Right lung (tissue), 5 donors: ENCODE results near the gene PTEN. TPM values are rescaled to one million over a fixed set of nuclear protein-coding genes. Genes with fewer than 3 reads are reported as not detected.
"Not testable (repeated sequence)": the region's sequence is repeated elsewhere in the genome, so short reads cannot be mapped to it uniquely, and the experiment has no call there.

Experiments used
- DNase-seq, 2 donors: peaks; one replicate each; pipeline ENCODE4 v3.0.0-alpha.2; 2013
- polyA plus RNA-seq, 5 donors: library from polyadenylated mRNA; unstranded; fragments of 120-200 nt; gene quantifications; one replicate each; pipeline versions ENCODE4 v1.2.1 to v1.2.3, GENCODE V29; 2013; ENCODE audit warnings: inconsistent platforms in 1 of 5, low replicate concordance in 1 of 5; ENCODE audit not compliant: insufficient read length in 5 of 5, insufficient read depth in 1 of 5

PTEN gene
- polyA plus RNA-seq, 5 donors, result 84.7 to 134 (median 122) TPM

GRCh38 chr10:87843714-87844113 lies 19.7 kb upstream of the PTEN start:
- no peak for DNase-seq

DNA sequence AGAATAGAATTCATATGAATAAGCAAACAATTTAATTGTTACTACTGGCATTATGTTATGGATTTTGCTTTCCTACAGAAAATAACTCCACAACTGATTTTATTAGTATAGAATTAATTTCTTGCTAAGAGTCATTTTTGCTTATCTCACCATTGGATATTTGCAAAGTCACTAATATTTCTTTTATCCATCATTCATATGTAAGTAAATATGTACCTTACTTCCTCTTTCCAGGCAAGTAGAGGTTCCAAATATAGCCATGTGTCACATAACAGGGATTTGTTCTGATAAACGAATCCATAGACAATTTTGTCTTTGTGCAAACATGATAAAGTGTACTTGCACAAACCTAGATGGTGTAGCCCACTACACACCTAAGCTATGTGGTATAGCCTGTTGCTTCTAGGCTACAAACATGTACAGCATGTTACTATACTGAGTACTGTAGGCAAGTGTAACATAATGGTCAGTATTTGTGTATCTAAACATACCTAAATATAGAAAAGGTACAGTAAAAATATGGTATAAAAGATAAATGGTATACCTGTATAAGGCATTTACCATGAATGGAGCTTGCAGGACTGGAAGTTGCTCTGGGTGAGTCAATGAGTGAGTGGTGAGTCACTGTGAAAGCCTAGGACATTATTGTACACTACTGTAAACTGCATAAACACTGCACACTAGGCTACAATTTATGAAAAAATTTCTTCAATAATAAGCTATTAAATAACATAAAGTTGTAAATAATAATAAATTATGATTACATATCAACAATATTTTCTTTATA lies 18.4 kb upstream of the PTEN start:
- no peak for DNase-seq

- DNase-seq, result no peak
Measured at GRCh38 chr10:87845624-87845998, 17.8 kb upstream of the PTEN start.

DNA sequence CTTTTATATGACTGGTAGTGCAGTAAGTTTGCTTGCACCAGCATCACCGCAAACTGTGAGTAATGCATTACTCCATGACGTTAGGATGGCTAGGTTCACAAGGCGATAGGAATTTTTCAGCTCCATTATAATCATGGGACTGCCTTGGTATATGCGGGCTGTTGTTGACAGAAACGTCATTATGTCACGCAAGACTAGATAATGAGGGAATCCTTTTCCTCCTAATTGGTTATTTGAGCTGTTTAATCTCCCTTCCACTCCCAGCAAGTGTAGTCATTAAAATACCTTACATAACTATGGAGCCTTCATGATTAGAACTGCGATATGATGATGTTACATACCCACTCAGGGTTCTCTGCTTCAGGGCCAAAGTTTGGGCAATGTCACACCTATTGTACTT lies 17.4 kb upstream of the PTEN start:
- no peak for DNase-seq

GRCh38 chr10:87846711-87847110 lies 16.7 kb upstream of the PTEN start:
- not testable (repeated sequence) for DNase-seq

- DNase-seq, result no peak
Measured at GRCh38 chr10:87847550-87847949, 15.9 kb upstream of the PTEN start.

GRCh38 chr10:87849001-87849400 lies 14.4 kb upstream of the PTEN start:
- DNase-seq, result no peak

DNA sequence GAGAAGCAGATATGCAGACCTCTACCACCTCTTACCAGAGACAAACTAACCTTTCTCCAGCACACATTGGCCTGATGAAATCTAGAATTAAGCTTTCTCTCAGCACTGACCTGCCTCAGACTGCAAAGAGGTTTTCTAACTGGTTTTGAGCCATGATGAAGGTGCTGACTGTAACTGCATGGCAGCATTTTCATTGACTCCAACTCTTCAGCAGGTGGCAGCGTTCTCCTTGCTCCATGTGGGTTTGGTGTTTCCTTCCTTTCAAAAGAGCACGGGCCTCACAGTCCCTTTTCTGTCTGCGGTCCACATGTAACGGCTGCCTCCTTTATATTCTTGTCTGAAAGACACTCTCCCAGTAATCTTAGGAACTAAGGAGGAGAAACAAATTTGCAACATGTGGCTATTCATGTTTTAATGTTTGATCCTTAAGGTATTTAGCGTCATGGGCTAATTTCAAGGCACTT lies 12.7 kb upstream of the PTEN start:
- peak in 1 of 2 donors; percentile 56 for DNase-seq

- DNase-seq, result no peak
Measured at GRCh38 chr10:87852089-87852488, 11.3 kb upstream of the PTEN start.

DNA sequence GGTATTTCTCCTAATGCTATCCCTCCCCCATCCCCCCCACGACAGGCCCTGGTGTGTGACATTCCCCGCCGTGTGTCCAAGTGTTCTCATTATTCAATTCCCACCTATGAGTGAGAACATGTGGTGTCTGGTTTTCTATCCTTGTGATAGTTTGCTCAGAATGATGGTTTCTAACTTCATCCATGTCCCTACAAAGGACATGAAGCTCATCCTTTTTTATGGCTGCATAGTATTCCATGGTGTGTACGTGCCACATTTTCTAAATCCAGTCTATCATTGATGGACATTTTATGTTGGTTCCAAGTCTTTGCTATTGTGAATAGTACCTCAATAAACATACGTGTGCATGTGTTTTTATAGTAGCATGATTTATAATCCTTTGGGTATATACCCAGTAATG lies 8.2 kb upstream of the PTEN start:
- not testable (repeated sequence) for DNase-seq

DNA sequence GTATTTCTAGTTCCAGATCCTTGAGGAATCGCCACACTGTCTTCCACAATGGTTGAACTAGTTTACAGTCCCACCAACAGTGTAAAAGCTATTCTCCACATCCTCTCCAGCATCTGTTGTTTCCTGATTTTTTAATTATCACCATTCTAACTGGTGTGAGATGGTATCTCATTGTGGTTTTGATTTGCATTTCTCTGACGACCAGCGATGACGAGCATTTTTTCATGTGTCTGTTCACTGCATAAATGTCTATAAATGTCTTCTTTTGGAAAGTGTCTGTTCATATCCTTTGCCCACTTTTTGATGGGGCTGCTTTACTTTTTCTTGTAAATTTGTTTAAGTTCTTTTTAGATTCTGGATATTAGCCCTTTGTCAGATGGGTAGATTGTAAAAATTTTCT lies 7.8 kb upstream of the PTEN start:
- DNase-seq, result not testable (repeated sequence)

DNA sequence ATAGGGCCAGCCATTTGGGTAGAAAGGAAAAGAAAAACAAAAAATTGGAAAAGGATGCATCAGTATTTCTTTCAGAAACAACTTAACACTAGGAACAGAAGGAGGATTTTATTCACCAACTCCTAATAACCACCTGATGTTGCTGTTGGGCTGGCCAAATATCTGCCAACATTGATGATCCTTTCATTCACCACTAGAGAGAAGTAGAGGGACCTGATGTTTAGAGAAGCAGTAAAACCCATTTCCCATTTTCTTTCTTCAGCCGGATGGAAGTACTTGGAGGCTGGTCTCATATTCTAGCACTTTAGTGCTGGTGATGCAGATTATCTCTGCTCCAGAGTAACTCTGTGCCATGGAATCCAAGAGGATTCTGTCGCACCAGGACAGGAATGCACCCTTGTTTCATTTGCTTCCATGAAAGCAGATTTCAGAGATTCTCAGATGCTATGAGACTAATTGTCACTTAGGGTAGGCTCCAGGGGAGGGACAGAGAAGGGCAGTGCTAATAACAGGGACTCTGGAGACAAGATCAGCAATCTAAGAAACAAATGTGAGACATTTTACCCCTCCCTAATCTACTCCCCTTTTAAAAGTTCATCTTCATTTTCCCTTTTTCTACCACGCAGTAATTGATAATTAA lies 3.1 kb upstream of the PTEN start:
- DNase-seq, result no peak

GRCh38 chr10:87860816-87861403 lies 2.5 kb upstream of the PTEN start:
- DNase-seq, result no peak

DNA sequence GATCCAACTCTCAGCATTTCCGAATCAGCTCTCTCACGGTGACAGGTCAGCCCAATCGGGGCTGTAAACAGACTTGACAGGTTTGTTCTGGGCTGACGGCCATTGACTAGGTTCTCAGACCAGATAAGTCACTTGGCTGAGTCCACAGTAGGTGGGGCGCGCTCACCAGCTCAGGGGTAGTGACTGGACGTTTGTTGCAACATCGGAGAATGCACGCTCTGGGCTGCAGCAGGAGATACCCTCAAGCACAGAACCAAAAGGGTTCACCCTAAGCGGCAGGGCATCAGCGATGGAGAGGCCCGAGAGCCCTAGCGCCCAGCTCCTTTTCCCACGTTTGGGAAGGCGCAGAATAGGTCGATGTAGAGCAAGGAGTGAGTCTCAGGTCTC lies 1.9 kb upstream of the PTEN start:
- peak in 1 of 2 donors; percentile 66 for DNase-seq

GRCh38 chr10:87861953-87862678 lies 1.3 kb upstream of the PTEN start:
- peak; percentile 96 to 97 for DNase-seq

- no peak for DNase-seq
Measured at GRCh38 chr10:87862679-87863052, 759 bp upstream of the PTEN start.

DNA sequence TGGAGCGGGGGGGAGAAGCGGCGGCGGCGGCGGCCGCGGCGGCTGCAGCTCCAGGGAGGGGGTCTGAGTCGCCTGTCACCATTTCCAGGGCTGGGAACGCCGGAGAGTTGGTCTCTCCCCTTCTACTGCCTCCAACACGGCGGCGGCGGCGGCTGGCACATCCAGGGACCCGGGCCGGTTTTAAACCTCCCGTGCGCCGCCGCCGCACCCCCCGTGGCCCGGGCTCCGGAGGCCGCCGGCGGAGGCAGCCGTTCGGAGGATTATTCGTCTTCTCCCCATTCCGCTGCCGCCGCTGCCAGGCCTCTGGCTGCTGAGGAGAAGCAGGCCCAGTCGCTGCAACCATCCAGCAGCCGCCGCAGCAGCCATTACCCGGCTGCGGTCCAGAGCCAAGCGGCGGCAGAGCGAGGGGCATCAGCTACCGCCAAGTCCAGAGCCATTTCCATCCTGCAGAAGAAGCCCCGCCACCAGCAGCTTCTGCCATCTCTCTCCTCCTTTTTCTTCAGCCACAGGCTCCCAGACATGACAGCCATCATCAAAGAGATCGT lies 598 bp downstream of the PTEN start:
- DNase-seq, result peak in 1 of 2 donors; percentile 32

DNA sequence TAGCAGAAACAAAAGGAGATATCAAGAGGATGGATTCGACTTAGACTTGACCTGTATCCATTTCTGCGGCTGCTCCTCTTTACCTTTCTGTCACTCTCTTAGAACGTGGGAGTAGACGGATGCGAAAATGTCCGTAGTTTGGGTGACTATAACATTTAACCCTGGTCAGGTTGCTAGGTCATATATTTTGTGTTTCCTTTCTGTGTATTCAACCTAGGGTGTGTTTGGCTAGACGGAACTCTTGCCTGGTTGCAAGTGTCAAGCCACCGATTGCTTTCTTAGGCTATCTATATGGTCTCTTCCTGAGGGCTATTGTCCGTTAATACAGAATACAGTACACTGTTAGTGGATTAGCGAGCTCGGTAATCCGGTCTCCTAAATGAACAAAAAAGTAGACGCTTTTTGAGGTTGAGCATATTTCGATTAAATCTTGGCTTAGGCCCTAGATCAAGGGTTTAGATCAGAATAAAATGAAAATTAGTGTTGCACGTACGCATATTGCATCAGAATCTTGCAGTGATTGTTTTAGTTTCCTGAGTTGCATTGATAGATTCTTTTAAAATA lies 1.2 kb downstream of the PTEN start:
- DNase-seq, result peak in 1 of 2 donors; percentile 30

DNA sequence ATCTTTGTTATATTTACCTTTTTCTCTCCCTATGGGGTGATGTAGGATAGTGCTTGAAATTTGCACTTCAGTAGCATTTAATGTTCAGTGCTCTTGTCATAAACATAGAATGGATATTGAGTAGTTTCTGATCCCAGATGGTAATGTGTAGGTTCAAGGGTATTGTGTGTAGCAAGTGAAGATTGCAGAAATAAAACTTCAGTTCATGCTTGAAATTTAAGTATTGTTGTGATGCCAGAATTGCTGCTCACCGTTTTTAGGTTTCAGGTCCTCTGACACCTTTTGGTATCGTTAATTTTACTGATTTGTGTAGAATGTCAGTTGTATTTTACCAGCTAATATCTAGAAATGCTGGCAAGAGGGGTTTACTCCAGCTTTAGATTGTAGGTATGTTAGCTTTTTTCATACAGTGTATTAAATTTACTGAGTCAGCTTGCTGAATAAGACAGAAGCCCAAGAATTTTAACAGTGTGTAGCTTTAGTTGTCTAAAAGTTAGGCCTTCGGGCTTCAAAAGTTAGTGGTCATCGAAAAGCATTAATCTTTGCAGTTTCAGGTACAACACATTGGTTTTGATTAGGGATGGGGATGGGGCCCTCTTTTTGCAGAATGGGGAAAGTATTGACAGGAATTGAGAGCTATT lies 1.9 kb downstream of the PTEN start:
- no peak for DNase-seq

GRCh38 chr10:87866412-87866974 lies 3.1 kb downstream of the PTEN start:
- DNase-seq, result peak in 1 of 2 donors; percentile 29

GRCh38 chr10:87867453-87867852 lies 4.0 kb downstream of the PTEN start:
- DNase-seq, result no peak
